KOPT-K1 (cell line): ENCODE data around the gene CAGE1.
A peak's percentile ranks its signal among the peaks of the same experiment; 100 is the strongest.

ENCODE experiments used
- H3K27ac ChIP-seq: fragments of 200-600 bp; sonication (generic); 2 replicates; pipeline ENCODE4 v1.5.1; 2016; ENCODE audit warnings: antibody characterized with exemption, mild to moderate bottlenecking, low read depth, low read length; ENCODE audit not compliant: poor library complexity, severe bottlenecking
- H3K36me3 ChIP-seq: fragments of 200-600 bp; sonication (generic); 2 replicates; pipeline ENCODE4 v1.5.1; 2017; ENCODE audit warnings: antibody characterized with exemption, mild to moderate bottlenecking, low read length, moderate library complexity; ENCODE audit not compliant: insufficient read depth
- H3K9me3 ChIP-seq: fragments of 200-600 bp; sonication (generic); 2 replicates; pipeline ENCODE4 v1.5.1; 2017; ENCODE audit warnings: antibody characterized with exemption, low read length, mild to moderate bottlenecking; ENCODE audit not compliant: insufficient read depth, poor library complexity, severe bottlenecking

Gene CAGE1

DNA sequence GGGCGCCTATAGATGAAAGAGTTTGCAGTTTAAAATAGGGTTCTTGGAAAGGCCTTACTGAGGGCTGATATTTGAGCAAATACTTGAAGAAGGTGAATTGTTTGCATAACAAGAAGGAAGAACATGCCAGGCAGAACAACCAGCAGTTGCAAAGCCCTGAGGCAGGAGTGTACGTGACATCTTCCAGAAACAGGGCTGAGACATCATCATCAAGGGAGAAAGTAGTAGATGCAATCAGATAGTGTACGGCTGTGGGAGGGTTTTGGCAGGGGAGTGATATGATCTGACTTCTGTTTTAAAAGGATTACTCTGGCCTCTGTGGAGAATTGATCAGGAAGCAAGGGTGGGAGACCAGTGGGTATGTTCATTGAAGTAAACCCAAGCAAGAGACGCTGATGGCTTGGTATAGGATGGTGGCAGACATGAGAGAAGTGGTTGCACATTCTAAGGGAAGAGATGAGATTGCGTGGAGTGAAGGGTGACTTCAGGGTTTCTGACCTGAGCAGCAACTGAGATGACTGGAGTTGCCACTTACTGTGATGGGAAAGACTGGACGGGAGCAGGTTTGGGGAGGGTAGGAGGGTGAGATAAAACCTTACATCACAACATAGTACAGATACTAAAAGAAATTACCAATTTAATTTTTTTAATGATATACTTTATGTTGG lies 28.8 kb upstream of the CAGE1 start:
- Histone ChIP-seq H3K36me3 (peaks cover 70% of the 10 kb centered on the region), H3K27ac (no peak overlapping the region), H3K9me3 (no peaks in the 10 kb centered on the region)

DNA sequence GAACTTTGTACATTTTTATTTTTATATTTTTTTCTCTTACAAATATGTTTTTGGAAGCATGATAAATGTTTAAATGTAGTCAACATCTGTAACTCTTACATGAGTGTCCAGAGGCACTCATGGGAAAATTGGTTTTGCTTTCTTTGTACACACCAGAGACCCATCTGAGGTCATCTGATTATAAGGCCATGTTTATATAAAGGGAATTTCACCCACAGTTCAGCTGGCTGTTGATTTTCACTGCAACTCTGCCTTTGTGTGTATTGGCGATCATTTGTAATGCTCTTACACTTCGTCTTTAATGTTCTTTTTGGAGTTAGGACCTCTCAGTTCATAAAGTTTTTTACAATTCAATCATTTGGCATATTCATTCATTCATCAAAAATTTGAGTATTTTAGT lies 28.1 kb upstream of the CAGE1 start:
- peaks cover 76% of the 10 kb centered on the region for H3K36me3 ChIP-seq
- no peaks in the 10 kb centered on the region for H3K9me3 ChIP-seq
- H3K27ac ChIP-seq = no peak overlapping the region

GRCh38 chr6:7414811-7415210 lies 25.3 kb upstream of the CAGE1 start:
- H3K36me3 ChIP-seq = peaks cover 97% of the 10 kb centered on the region
- H3K27ac ChIP-seq = no peak overlapping the region
- H3K9me3 ChIP-seq = no peaks in the 10 kb centered on the region

GRCh38 chr6:7413151-7413823 lies 23.7 kb upstream of the CAGE1 start:
- H3K9me3 ChIP-seq = no peaks in the 10 kb centered on the region
- peaks cover 99% of the 10 kb centered on the region for H3K36me3 ChIP-seq
- no peak overlapping the region for H3K27ac ChIP-seq

DNA sequence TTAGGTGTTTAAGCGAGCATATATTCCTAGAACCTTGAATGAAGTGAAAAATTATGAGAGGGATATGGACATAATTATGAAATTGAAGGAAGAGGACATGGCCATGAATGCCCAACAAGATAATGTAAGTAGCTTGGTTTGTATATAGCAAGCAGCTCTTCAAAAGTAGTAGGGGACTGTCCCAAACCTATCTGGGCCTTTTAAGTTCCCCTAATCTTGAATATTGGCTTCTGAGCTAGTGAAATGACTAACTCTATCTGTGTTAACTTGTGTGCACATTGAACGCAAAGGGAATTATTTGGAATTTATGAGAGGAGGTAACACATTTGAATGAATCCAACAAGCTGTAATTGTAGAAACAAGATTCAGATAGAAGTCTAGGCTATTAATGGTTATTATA lies 21.8 kb upstream of the CAGE1 start:
- peaks cover 99% of the 10 kb centered on the region for H3K36me3 ChIP-seq
- H3K27ac ChIP-seq = no peak overlapping the region
- no peaks in the 10 kb centered on the region for H3K9me3 ChIP-seq

- Histone ChIP-seq H3K9me3 (no peaks in the 10 kb centered on the region), H3K36me3 (peaks cover 99% of the 10 kb centered on the region), H3K27ac (no peak overlapping the region)
Measured at GRCh38 chr6:7410851-7411250, 21.3 kb upstream of the CAGE1 start.

GRCh38 chr6:7409740-7410139 lies 20.2 kb upstream of the CAGE1 start:
- no peak overlapping the region for H3K27ac ChIP-seq
- H3K9me3 ChIP-seq = no peaks in the 10 kb centered on the region
- H3K36me3 ChIP-seq = peaks cover 99% of the 10 kb centered on the region

DNA sequence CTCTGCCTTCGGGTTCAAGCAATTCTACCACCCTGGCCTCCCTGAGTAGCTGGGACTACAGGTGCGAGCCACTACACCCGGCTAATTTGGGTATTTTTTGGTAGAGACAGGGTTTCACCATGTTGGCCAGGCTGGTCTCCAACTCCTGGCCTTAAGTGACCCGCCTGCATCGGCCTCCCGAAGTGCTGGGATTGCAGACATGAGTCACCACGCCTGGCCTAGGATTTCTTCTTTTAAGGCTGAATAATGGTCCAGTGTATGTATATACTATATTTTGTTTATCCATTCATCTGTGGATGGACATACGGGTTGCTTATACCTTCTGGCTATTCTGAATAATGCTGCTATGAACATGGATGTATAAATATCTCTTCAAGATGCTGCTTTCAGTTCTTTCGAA lies 17.2 kb upstream of the CAGE1 start:
- Histone ChIP-seq H3K27ac (no peak overlapping the region), H3K9me3 (no peaks in the 10 kb centered on the region), H3K36me3 (peaks cover 100% of the 10 kb centered on the region)

GRCh38 chr6:7404546-7404945 lies 15.0 kb upstream of the CAGE1 start:
- Histone ChIP-seq H3K27ac (no peak overlapping the region), H3K36me3 (peaks cover 99% of the 10 kb centered on the region), H3K9me3 (no peaks in the 10 kb centered on the region)

DNA sequence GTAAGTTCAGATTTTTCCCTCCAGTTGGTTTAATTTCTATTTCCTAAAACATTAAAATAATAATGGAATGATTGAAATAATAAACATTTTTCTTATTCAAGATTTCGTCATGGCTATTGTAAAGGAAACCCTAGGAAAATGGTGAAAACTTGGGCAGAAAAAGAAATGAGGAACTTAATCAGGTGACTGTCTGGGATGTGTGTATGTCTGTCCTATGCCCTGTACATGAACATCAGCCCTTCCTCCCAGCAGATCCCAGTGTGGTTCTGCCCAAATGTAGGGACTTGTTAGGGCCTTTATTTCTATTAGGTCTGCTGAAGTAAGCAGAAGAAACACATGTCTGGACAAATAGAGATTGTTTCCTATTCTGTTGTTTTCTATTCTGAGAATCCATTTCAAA lies 13.2 kb upstream of the CAGE1 start:
- Histone ChIP-seq H3K27ac (no peak overlapping the region), H3K36me3 (peaks cover 99% of the 10 kb centered on the region), H3K9me3 (no peaks in the 10 kb centered on the region)

GRCh38 chr6:7401075-7401474 lies 11.5 kb upstream of the CAGE1 start:
- H3K36me3 ChIP-seq = peaks cover 99% of the 10 kb centered on the region
- H3K27ac ChIP-seq = no peak overlapping the region
- no peaks in the 10 kb centered on the region for H3K9me3 ChIP-seq

DNA sequence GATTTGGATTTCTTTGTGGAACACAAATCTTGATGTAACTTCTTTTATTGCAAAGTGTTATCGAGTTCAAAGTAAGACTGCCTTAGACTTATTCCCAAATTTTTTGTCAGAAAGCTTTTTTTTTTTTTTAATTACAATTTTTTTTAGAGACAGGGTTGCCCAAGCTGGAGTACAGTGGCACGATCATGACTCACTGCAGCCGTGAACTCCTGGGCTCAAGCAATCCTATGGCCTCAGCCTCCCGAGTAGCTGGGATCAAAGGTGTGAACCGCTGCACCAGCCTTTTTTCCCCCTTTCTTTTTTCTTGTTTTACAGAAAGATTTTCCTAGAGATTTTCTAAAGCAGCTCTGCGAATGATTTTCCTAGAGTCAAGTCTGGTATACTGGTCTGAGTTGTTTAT lies 2.9 kb upstream of the CAGE1 start:
- no peaks in the 10 kb centered on the region for H3K9me3 ChIP-seq
- peaks cover 63% of the 10 kb centered on the region for H3K36me3 ChIP-seq
- no peak overlapping the region for H3K27ac ChIP-seq

GRCh38 chr6:7391151-7391550 lies 1.6 kb upstream of the CAGE1 start:
- Histone ChIP-seq H3K9me3 (no peaks in the 10 kb centered on the region), H3K36me3 (peaks cover 50% of the 10 kb centered on the region), H3K27ac (peak overlapping the region; percentile 91)

GRCh38 chr6:7390226-7390878 lies 810 bp upstream of the CAGE1 start:
- Histone ChIP-seq H3K36me3 (peaks cover 42% of the 10 kb centered on the region), H3K9me3 (no peaks in the 10 kb centered on the region), H3K27ac (peak overlapping the region; percentile 91)

- H3K27ac ChIP-seq = peak overlapping the region; percentile 91
- no peaks in the 10 kb centered on the region for H3K9me3 ChIP-seq
Measured at GRCh38 chr6:7389162-7389450, 436 bp downstream of the CAGE1 start.

DNA sequence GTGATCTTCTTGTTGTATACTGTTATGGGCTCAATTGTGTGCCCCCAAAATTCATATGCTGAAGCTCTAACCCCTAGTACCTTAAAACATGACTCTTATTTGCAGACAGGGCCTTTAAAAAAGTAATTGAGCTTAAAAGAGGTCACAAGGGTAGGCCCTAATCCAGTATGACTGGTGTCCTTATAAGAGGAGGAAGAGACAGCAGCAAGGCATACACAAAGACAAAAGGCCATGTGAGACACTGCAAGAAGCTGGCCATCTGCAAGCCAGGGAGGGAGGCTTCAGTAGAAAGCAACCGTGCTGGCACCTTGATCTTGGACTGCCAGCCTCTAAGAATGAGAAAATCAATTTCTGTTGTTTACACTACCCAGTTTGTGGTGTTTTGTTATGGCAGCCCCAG lies 8.4 kb downstream of the CAGE1 start:
- Histone ChIP-seq H3K27ac (no peak overlapping the region), H3K9me3 (no peaks in the 10 kb centered on the region), H3K36me3 (no peaks in the 10 kb centered on the region)

More at GRCh38 chr6:7389162-7389450, 436 bp downstream of the CAGE1 start:
- peaks cover 30% of the 10 kb centered on the region for H3K36me3 ChIP-seq
